Activated naive CD8-positive, alpha-beta T cell treated with anti-CD3 and anti-CD28 coated beads, Interleukin-2, amount 10 ng/mL, durations not matched to agents 7 days and 5 days (primary cell): ENCODE results near the gene MAP2K6. TPM values are rescaled to one million over a fixed set of nuclear protein-coding genes. Genes with fewer than 3 reads are reported as not detected.

Experiments
- ATAC-seq: fragments of 150-1000 bp; cut with Tn5 transposase; one replicate; pipeline ENCODE4 v1.10.0; 2021; ENCODE audit warnings: low read depth, moderate library complexity
- POLR2A ChIA-PET: fragments of 350-600 bp; sonication (Branson Sonifier 250); formaldehyde crosslinking; loops from one replicate; lab custom pipeline; 2021; ENCODE audit warnings: antibody characterized with exemption; lab: Charles Lee
- DNase-seq: peaks from one replicate; pipeline ENCODE4 v3.0.0; 2021
- H3K27ac Mint-ChIP-seq: one replicate; pipeline ENCODE4 v1.8.0; 2022; ENCODE audit warnings: mild to moderate bottlenecking, mixed read lengths
- H3K27me3 Mint-ChIP-seq: one replicate; pipeline ENCODE4 v1.8.0; 2022; ENCODE audit warnings: mild to moderate bottlenecking, moderate library complexity, mixed read lengths
- H3K36me3 Mint-ChIP-seq: one replicate; pipeline ENCODE4 v1.8.0; 2021; ENCODE audit warnings: mild to moderate bottlenecking, mixed read lengths
- H3K4me1 Mint-ChIP-seq: one replicate; pipeline ENCODE4 v1.8.0; 2021; ENCODE audit warnings: mixed read lengths
- H3K4me3 Mint-ChIP-seq: one replicate; pipeline ENCODE4 v1.8.0; 2022; ENCODE audit warnings: mild to moderate bottlenecking, moderate library complexity, mixed read lengths
- H3K9me3 Mint-ChIP-seq: one replicate; pipeline ENCODE4 v1.8.0; 2021; ENCODE audit warnings: mixed read lengths
- total RNA-seq, 2 experiments: library from RNA; stranded (reverse); gene quantifications; one replicate each; pipeline ENCODE4 v1.2.3, GENCODE V29; 2021

MAP2K6 gene
- total RNA-seq, 2 experiments from 2014 or later, result 11.7 to 13.6 TPM

- H3K36me3 Mint-ChIP-seq, result no peaks in the 10 kb centered on the region
- POLR2A ChIA-PET, result no interaction called here
Observed at GRCh38 chr17:69577098-69577497, 162.6 kb downstream of the MAP2K6 start.

GRCh38 chr17:69578385-69578936, 164.0 kb downstream of the MAP2K6 start:
- H3K9me3 Mint-ChIP-seq, result no peaks in the 10 kb centered on the region
- peaks cover 5% of the 10 kb centered on the region for H3K27me3 Mint-ChIP-seq
- POLR2A ChIA-PET, result no interaction called here
- DNase-seq, result no peak
- ATAC-seq, result no peak
- no peak overlapping the region for H3K27ac Mint-ChIP-seq
- peaks cover 10% of the 10 kb centered on the region for H3K4me1 Mint-ChIP-seq
- no peaks in the 10 kb centered on the region for H3K36me3 Mint-ChIP-seq
- no peak overlapping the region for H3K4me3 Mint-ChIP-seq

More at GRCh38 chr17:69577098-69577497, 162.6 kb downstream of the MAP2K6 start:
- H3K4me1 Mint-ChIP-seq, result peaks cover 10% of the 10 kb centered on the region
- H3K27me3 Mint-ChIP-seq, result peaks cover 8% of the 10 kb centered on the region
- H3K27ac Mint-ChIP-seq, result no peak overlapping the region
- no peak for ATAC-seq
- no peaks in the 10 kb centered on the region for H3K9me3 Mint-ChIP-seq
- DNase-seq, result no peak
- H3K4me3 Mint-ChIP-seq, result no peak overlapping the region

- H3K27me3 Mint-ChIP-seq, result peaks cover 3% of the 10 kb centered on the region
- POLR2A ChIA-PET, result no interaction called here
- DNase-seq (no peak), ATAC-seq (no peak)
- no peaks in the 10 kb centered on the region for H3K9me3 Mint-ChIP-seq
- H3K36me3 Mint-ChIP-seq, result no peaks in the 10 kb centered on the region
- H3K4me3 Mint-ChIP-seq, result peak overlapping the region; percentile 2
- peaks cover 8% of the 10 kb centered on the region for H3K4me1 Mint-ChIP-seq
- no peak overlapping the region for H3K27ac Mint-ChIP-seq
Observed at GRCh38 chr17:69579961-69580677, 165.6 kb downstream of the MAP2K6 start.

- Mint-ChIP-seq H3K27me3 (peaks cover 3% of the 10 kb centered on the region), H3K27ac (peak overlapping the region; percentile 30), H3K4me3 (peak overlapping the region; percentile 79), H3K9me3 (no peaks in the 10 kb centered on the region), H3K4me1 (peaks cover 6% of the 10 kb centered on the region), H3K36me3 (no peaks in the 10 kb centered on the region)
- ATAC-seq (peak; percentile 78), DNase-seq (peak; percentile 40)
- POLR2A ChIA-PET, result interaction anchor here (0.7 kb wide), 1 partner anchor 638 kb away, joined by 3 read pairs; no protein-coding TSS in a partner anchor
Observed at GRCh38 chr17:69581061-69581961, 166.8 kb downstream of the MAP2K6 start.

GRCh38 chr17:69588316-69588715, 173.8 kb downstream of the MAP2K6 start:
- H3K4me3 Mint-ChIP-seq, result no peak overlapping the region
- POLR2A ChIA-PET, result no interaction called here
- no peak overlapping the region for H3K27ac Mint-ChIP-seq
- H3K9me3 Mint-ChIP-seq, result no peaks in the 10 kb centered on the region
- peaks cover 2% of the 10 kb centered on the region for H3K36me3 Mint-ChIP-seq
- ATAC-seq (no peak), DNase-seq (no peak)
- no peaks in the 10 kb centered on the region for H3K4me1 Mint-ChIP-seq
- peaks cover 5% of the 10 kb centered on the region for H3K27me3 Mint-ChIP-seq

- DNase-seq (no peak), ATAC-seq (no peak)
- no peak overlapping the region for H3K27ac Mint-ChIP-seq
- H3K4me3 Mint-ChIP-seq, result no peak overlapping the region
- peaks cover 2% of the 10 kb centered on the region for H3K36me3 Mint-ChIP-seq
- POLR2A ChIA-PET, result no interaction called here
- H3K9me3 Mint-ChIP-seq, result no peaks in the 10 kb centered on the region
- H3K27me3 Mint-ChIP-seq, result peaks cover 5% of the 10 kb centered on the region
- H3K4me1 Mint-ChIP-seq, result no peaks in the 10 kb centered on the region
Observed at GRCh38 chr17:69588827-69589239, 174.3 kb downstream of the MAP2K6 start.

GRCh38 chr17:69590671-69591070, 176.2 kb downstream of the MAP2K6 start:
- ATAC-seq (no peak), DNase-seq (no peak)
- peaks cover 7% of the 10 kb centered on the region for H3K27me3 Mint-ChIP-seq
- H3K9me3 Mint-ChIP-seq, result no peaks in the 10 kb centered on the region
- H3K27ac Mint-ChIP-seq, result no peak overlapping the region
- H3K4me3 Mint-ChIP-seq, result no peak overlapping the region
- POLR2A ChIA-PET, result no interaction called here
- peaks cover 2% of the 10 kb centered on the region for H3K36me3 Mint-ChIP-seq
- no peaks in the 10 kb centered on the region for H3K4me1 Mint-ChIP-seq

- Mint-ChIP-seq H3K36me3 (peaks cover 2% of the 10 kb centered on the region), H3K27ac (no peak overlapping the region), H3K4me3 (no peak overlapping the region), H3K9me3 (no peaks in the 10 kb centered on the region), H3K27me3 (peaks cover 5% of the 10 kb centered on the region), H3K4me1 (no peaks in the 10 kb centered on the region)
- DNase-seq (no peak), ATAC-seq (no peak)
- POLR2A ChIA-PET, result no interaction called here
Observed at GRCh38 chr17:69592692-69593350, 178.3 kb downstream of the MAP2K6 start.

GRCh38 chr17:69593351-69593715, 178.8 kb downstream of the MAP2K6 start:
- H3K27ac Mint-ChIP-seq, result no peak overlapping the region
- ATAC-seq (no peak), DNase-seq (no peak)
- POLR2A ChIA-PET, result no interaction called here
- no peak overlapping the region for H3K4me3 Mint-ChIP-seq
- H3K27me3 Mint-ChIP-seq, result peaks cover 5% of the 10 kb centered on the region
- H3K4me1 Mint-ChIP-seq, result no peaks in the 10 kb centered on the region
- peaks cover 2% of the 10 kb centered on the region for H3K36me3 Mint-ChIP-seq
- H3K9me3 Mint-ChIP-seq, result no peaks in the 10 kb centered on the region

- DNase-seq (no peak), ATAC-seq (no peak)
- POLR2A ChIA-PET, result no interaction called here
- peaks cover 5% of the 10 kb centered on the region for H3K27me3 Mint-ChIP-seq
- peaks cover 2% of the 10 kb centered on the region for H3K36me3 Mint-ChIP-seq
- H3K9me3 Mint-ChIP-seq, result no peaks in the 10 kb centered on the region
- no peak overlapping the region for H3K4me3 Mint-ChIP-seq
- no peaks in the 10 kb centered on the region for H3K4me1 Mint-ChIP-seq
- no peak overlapping the region for H3K27ac Mint-ChIP-seq
Observed at GRCh38 chr17:69593716-69594115, 179.2 kb downstream of the MAP2K6 start.

GRCh38 chr17:69594641-69595040, 180.1 kb downstream of the MAP2K6 start:
- no peaks in the 10 kb centered on the region for H3K4me1 Mint-ChIP-seq
- ATAC-seq (no peak), DNase-seq (no peak)
- peaks cover 5% of the 10 kb centered on the region for H3K27me3 Mint-ChIP-seq
- H3K36me3 Mint-ChIP-seq, result peaks cover 2% of the 10 kb centered on the region
- no peaks in the 10 kb centered on the region for H3K9me3 Mint-ChIP-seq
- H3K27ac Mint-ChIP-seq, result no peak overlapping the region
- H3K4me3 Mint-ChIP-seq, result no peak overlapping the region
- POLR2A ChIA-PET, result no interaction called here

- peaks cover 2% of the 10 kb centered on the region for H3K36me3 Mint-ChIP-seq
- no peaks in the 10 kb centered on the region for H3K9me3 Mint-ChIP-seq
- no peaks in the 10 kb centered on the region for H3K4me1 Mint-ChIP-seq
- H3K4me3 Mint-ChIP-seq, result no peak overlapping the region
- DNase-seq (no peak), ATAC-seq (no peak)
- H3K27ac Mint-ChIP-seq, result no peak overlapping the region
- peaks cover 5% of the 10 kb centered on the region for H3K27me3 Mint-ChIP-seq
- POLR2A ChIA-PET, result no interaction called here
Observed at GRCh38 chr17:69596141-69596540, 181.6 kb downstream of the MAP2K6 start.
